HG02852 (cell line): ENCODE data around the gene GAS2L2.

Source experiments
- ATAC-seq: cut with Tn5 transposase; IDR thresholded peaks from one replicate; pipeline ENCODE4 v1.9.1; 2021; ENCODE audit warnings: mild to moderate bottlenecking, moderate library complexity; ENCODE audit not compliant: unreplicated experiment

Gene GAS2L2

GRCh38 chr17:35748341-35748841 lies 4.6 kb downstream of the GAS2L2 start:
- no peak for ATAC-seq

GRCh38 chr17:35747540-35748017 lies 5.5 kb downstream of the GAS2L2 start:
- no peak for ATAC-seq

- no peak for ATAC-seq
Measured at GRCh38 chr17:35745749-35746320, 7.2 kb downstream of the GAS2L2 start.

- ATAC-seq = no peak
Measured at GRCh38 chr17:35745246-35745645, 7.8 kb downstream of the GAS2L2 start.

GRCh38 chr17:35744830-35745229 lies 8.2 kb downstream of the GAS2L2 start:
- no peak for ATAC-seq

GRCh38 chr17:35743626-35744328 lies 9.3 kb downstream of the GAS2L2 start:
- ATAC-seq = no peak

- no peak for ATAC-seq
Measured at GRCh38 chr17:35742896-35743477, 10.1 kb downstream of the GAS2L2 start.

- ATAC-seq = no peak
Measured at GRCh38 chr17:35742496-35742895, 10.5 kb downstream of the GAS2L2 start.

- no peak for ATAC-seq
Measured at GRCh38 chr17:35740997-35741931, 11.8 kb downstream of the GAS2L2 start.

- no peak for ATAC-seq
Measured at GRCh38 chr17:35740216-35740615, 12.8 kb downstream of the GAS2L2 start.

GRCh38 chr17:35738519-35739133 lies 14.4 kb downstream of the GAS2L2 start:
- no peak for ATAC-seq

- no peak for ATAC-seq
Measured at GRCh38 chr17:35736236-35736635, 16.8 kb downstream of the GAS2L2 start.

- ATAC-seq = no peak
Measured at GRCh38 chr17:35735036-35735805, 17.8 kb downstream of the GAS2L2 start.

- ATAC-seq = no peak
Measured at GRCh38 chr17:35734396-35734795, 18.6 kb downstream of the GAS2L2 start.

- ATAC-seq = no peak
Measured at GRCh38 chr17:35733366-35733765, 19.7 kb downstream of the GAS2L2 start.

GRCh38 chr17:35732806-35733136 lies 20.3 kb downstream of the GAS2L2 start:
- no peak for ATAC-seq

- ATAC-seq = no peak
Measured at GRCh38 chr17:35731917-35732805, 20.9 kb downstream of the GAS2L2 start.

GRCh38 chr17:35731239-35731916 lies 21.7 kb downstream of the GAS2L2 start, which contains the start of gene RASL10B:
TSS of gene RASL10B (plus strand) at chr17:35731639. CDS start at chr17:35735185, 3,546 bp downstream.
- no peak for ATAC-seq
